Ishikawa (cell line): ENCODE data around the gene CNTN2.

Source experiments
- CREB1 ChIP-seq: IDR thresholded peaks from 2 replicates; pipeline ENCODE4 v1.6.1; 2012; ENCODE audit warnings: low read depth
- EGR1 ChIP-seq: IDR thresholded peaks from 2 replicates; pipeline ENCODE4 v1.6.1; 2012
- EP300 ChIP-seq: IDR thresholded peaks from 2 replicates; pipeline ENCODE4 v1.6.1; 2012; ENCODE audit warnings: borderline replicate concordance
- FOXM1 ChIP-seq: IDR thresholded peaks from 2 replicates; pipeline ENCODE4 v1.6.1; 2012; ENCODE audit warnings: low read depth, borderline replicate concordance
- RAD21 ChIP-seq: IDR thresholded peaks from 2 replicates; pipeline ENCODE4 v1.6.1; 2012; ENCODE audit warnings: low read depth
- TAF1 ChIP-seq: IDR thresholded peaks from 2 replicates; pipeline ENCODE4 v1.6.1; 2012; ENCODE audit warnings: low read depth, mild to moderate bottlenecking
- TCF12 ChIP-seq: IDR thresholded peaks from 2 replicates; pipeline ENCODE4 v1.6.1; 2012; ENCODE audit warnings: low read depth
- TEAD4 ChIP-seq: IDR thresholded peaks from 2 replicates; pipeline ENCODE4 v1.6.1; 2012
- YY1 ChIP-seq: IDR thresholded peaks from 2 replicates; pipeline ENCODE4 v1.6.1; 2012; ENCODE audit warnings: low read depth
- ZBTB7A ChIP-seq: IDR thresholded peaks from 2 replicates; pipeline ENCODE4 v1.6.1; 2012; ENCODE audit warnings: low read depth
- TF ChIP-seq, protein P1 (sequence below): IDR thresholded peaks from 2 replicates; pipeline ENCODE4 v1.6.1; 2012; ENCODE audit warnings: low read depth, mild to moderate bottlenecking
- TF ChIP-seq, protein P2 (sequence below): IDR thresholded peaks from 2 replicates; pipeline ENCODE4 v1.6.1; 2012
- TF ChIP-seq, protein P3 (sequence below): IDR thresholded peaks from 2 replicates; pipeline ENCODE4 v1.6.1; 2012

Gene CNTN2, protein sequence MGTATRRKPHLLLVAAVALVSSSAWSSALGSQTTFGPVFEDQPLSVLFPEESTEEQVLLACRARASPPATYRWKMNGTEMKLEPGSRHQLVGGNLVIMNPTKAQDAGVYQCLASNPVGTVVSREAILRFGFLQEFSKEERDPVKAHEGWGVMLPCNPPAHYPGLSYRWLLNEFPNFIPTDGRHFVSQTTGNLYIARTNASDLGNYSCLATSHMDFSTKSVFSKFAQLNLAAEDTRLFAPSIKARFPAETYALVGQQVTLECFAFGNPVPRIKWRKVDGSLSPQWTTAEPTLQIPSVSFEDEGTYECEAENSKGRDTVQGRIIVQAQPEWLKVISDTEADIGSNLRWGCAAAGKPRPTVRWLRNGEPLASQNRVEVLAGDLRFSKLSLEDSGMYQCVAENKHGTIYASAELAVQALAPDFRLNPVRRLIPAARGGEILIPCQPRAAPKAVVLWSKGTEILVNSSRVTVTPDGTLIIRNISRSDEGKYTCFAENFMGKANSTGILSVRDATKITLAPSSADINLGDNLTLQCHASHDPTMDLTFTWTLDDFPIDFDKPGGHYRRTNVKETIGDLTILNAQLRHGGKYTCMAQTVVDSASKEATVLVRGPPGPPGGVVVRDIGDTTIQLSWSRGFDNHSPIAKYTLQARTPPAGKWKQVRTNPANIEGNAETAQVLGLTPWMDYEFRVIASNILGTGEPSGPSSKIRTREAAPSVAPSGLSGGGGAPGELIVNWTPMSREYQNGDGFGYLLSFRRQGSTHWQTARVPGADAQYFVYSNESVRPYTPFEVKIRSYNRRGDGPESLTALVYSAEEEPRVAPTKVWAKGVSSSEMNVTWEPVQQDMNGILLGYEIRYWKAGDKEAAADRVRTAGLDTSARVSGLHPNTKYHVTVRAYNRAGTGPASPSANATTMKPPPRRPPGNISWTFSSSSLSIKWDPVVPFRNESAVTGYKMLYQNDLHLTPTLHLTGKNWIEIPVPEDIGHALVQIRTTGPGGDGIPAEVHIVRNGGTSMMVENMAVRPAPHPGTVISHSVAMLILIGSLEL

DNA sequence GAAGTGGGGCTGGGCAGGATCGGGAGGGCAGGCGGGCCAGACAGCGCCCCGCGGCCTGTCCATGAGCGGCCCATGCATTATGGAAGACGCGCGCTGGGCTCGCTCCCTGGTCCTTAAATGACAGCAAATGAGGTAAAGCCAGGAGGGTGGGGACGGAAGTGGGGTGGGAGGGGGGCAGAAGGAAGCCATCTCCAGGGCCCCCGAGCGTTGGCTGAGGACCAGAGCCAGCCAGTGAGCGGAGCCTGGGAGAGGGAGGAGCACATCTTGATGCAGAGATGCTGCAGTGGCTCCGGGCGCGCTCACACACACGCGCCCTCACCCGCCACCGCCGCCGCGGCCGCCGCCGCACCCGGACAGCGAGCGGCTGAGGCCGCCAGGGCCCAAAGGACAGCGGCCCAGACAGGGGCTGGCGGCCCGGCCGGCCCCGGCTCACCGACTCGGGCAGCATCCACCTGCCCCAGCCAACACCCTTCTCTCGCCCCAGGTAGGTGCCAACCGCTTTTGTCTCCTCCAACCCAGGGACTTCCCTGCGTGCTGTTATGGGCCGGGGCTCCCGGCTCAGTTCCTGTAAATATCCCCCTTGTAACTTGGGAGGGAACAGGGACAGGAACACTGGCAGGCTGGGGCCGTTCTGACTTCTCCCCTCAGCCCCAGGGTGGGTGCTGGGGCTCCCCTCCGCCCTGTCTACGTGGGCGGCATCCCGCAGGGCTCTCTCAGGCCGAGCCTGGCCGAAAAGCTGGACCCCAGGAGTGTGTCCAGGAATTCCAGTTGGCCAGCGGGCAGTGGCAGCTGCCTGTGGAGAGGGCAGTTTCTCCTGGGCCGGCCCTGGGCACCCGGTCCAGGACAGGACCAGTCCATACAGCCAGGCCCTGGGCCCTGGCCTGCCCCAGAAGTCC lies at the start of gene CNTN2:
TSS of gene CNTN2 (plus strand) at position 302 of the 896 bp plus-strand sequence. CDS start 9,974 bp downstream, outside the sequence.
- TF ChIP-seq, protein P1, sequence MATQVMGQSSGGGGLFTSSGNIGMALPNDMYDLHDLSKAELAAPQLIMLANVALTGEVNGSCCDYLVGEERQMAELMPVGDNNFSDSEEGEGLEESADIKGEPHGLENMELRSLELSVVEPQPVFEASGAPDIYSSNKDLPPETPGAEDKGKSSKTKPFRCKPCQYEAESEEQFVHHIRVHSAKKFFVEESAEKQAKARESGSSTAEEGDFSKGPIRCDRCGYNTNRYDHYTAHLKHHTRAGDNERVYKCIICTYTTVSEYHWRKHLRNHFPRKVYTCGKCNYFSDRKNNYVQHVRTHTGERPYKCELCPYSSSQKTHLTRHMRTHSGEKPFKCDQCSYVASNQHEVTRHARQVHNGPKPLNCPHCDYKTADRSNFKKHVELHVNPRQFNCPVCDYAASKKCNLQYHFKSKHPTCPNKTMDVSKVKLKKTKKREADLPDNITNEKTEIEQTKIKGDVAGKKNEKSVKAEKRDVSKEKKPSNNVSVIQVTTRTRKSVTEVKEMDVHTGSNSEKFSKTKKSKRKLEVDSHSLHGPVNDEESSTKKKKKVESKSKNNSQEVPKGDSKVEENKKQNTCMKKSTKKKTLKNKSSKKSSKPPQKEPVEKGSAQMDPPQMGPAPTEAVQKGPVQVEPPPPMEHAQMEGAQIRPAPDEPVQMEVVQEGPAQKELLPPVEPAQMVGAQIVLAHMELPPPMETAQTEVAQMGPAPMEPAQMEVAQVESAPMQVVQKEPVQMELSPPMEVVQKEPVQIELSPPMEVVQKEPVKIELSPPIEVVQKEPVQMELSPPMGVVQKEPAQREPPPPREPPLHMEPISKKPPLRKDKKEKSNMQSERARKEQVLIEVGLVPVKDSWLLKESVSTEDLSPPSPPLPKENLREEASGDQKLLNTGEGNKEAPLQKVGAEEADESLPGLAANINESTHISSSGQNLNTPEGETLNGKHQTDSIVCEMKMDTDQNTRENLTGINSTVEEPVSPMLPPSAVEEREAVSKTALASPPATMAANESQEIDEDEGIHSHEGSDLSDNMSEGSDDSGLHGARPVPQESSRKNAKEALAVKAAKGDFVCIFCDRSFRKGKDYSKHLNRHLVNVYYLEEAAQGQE = no peak
- TF ChIP-seq, protein P2, sequence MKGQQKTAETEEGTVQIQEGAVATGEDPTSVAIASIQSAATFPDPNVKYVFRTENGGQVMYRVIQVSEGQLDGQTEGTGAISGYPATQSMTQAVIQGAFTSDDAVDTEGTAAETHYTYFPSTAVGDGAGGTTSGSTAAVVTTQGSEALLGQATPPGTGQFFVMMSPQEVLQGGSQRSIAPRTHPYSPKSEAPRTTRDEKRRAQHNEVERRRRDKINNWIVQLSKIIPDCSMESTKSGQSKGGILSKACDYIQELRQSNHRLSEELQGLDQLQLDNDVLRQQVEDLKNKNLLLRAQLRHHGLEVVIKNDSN = no peak
- TF ChIP-seq, protein P3, sequence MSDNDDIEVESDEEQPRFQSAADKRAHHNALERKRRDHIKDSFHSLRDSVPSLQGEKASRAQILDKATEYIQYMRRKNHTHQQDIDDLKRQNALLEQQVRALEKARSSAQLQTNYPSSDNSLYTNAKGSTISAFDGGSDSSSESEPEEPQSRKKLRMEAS = no peak
- TF ChIP-seq YY1 (no peak), CREB1 (no peak), TAF1 (no peak)

DNA sequence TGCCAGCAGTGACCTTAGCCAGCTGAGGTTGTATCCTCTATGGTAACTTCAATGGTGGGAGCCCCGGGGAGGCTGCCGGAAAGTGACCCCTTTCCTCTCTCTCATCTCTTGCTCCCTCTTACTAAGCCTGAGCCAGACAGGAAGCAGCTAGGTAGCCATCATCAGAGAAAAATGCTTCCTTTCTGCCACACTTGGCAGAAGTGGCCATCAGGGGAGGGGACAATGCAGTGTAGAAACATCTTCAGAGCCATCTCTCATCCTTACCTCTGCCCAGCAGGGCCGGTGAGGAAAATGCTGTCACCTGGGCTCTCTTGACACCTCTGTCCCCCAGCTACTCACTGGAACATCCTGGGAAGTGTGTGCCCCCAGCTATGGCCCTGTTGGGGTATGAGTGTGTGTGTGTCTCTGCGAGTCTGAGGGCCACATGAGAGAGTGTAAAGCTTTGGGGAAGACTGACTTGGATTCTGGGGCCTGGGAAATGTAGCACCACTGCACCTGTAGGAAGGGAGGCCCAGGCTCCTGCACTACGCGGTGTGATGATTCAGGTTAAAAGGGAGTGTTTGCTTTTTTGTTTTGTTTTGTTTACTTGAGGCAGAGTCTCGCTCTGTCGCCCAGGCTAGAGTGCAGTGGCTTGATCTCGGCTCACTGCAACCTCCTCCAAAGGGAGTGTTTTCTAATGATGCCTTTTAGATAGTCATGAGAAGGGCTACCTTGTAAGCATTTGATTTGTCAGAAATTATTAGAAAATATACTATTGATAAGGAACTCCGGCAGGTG lies 48.7 kb upstream of the CNTN2 start:
- TF ChIP-seq FOXM1 = no peak
- TF ChIP-seq YY1 = no peak
- TF ChIP-seq ZBTB7A = no peak
- TF ChIP-seq, protein P1 = no peak
- no peak for TF ChIP-seq EP300
- TF ChIP-seq RAD21 = no peak
- TF ChIP-seq EGR1 = no peak
- TF ChIP-seq, protein P3 = no peak
- TF ChIP-seq, protein P2 = no peak
- no peak for TF ChIP-seq TCF12

DNA sequence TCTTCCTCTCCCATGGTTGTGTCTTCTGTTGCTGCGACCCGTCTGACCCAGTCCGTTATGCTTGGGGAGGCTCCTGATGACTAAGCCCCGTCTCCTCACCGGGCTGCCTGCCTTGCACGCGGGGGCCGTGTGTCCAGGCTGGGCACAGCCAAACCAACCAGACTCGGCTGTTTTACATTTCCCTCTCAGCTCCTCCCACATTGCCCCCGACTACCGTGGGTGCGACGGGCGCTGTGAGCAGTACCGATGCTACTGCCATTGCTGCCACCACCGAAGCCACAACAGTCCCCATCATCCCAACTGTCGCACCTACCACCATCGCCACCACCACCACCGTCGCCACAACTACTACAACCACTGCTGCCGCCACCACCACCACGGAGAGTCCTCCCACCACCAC lies 46.0 kb upstream of the CNTN2 start:
- TF ChIP-seq, protein P1 = no peak
- TF ChIP-seq YY1 (no peak), RAD21 (no peak), TEAD4 (no peak), FOXM1 (no peak), TAF1 (no peak), CREB1 (no peak), TCF12 (no peak)
